Activated CD8-positive, alpha-beta T cell treated with anti-CD3 and anti-CD28 coated beads for 36 hours (primary cell): ENCODE data around the gene POMT2. TPM values are rescaled to one million over a fixed set of nuclear protein-coding genes. Genes with fewer than 3 reads are reported as not detected.

Source experiments
- ATAC-seq: fragments of 200-7000 bp; cut with Tn5 transposase; one replicate; pipeline ENCODE4 v1.10.0; 2021; ENCODE audit warnings: mild to moderate bottlenecking, moderate library complexity
- CTCF ChIA-PET: fragments of 350-600 bp; sonication (Branson Sonifier 250); formaldehyde crosslinking; loops from one replicate; lab custom pipeline; 2021; ENCODE audit warnings: antibody characterized with exemption; lab: Charles Lee
- POLR2A ChIA-PET: fragments of 350-600 bp; sonication (Branson Sonifier 250); formaldehyde crosslinking; loops from one replicate; lab custom pipeline; 2021; ENCODE audit warnings: antibody characterized with exemption; lab: Charles Lee
- DNase-seq: peaks from one replicate; pipeline ENCODE4 v3.0.0-alpha.2; 2020
- H3K27ac Mint-ChIP-seq: one replicate; pipeline ENCODE4 v1.8.0; 2021; ENCODE audit warnings: mild to moderate bottlenecking, mixed read lengths
- H3K27me3 Mint-ChIP-seq: one replicate; pipeline ENCODE4 v1.8.0; 2021; ENCODE audit warnings: mixed read lengths
- H3K36me3 Mint-ChIP-seq: one replicate; pipeline ENCODE4 v1.8.0; 2021; ENCODE audit warnings: low read depth, mixed read lengths
- H3K4me1 Mint-ChIP-seq: one replicate; pipeline ENCODE4 v1.8.0; 2021; ENCODE audit warnings: low read depth, mixed read lengths
- H3K4me3 Mint-ChIP-seq: one replicate; pipeline ENCODE4 v1.8.0; 2021; ENCODE audit warnings: mild to moderate bottlenecking, moderate library complexity, mixed read lengths
- H3K9me3 Mint-ChIP-seq: one replicate; pipeline ENCODE4 v1.8.0; 2021; ENCODE audit warnings: mixed read lengths
- intact Hi-C: fragments of 100-400 bp; cut with micrococcal nuclease; formaldehyde crosslinking; loops from one replicate; pipeline ENCODE4 v1.10.0; 2022
- total RNA-seq, 2 experiments: library from RNA; stranded (reverse); gene quantifications; one replicate each; pipeline ENCODE4 v1.2.3, GENCODE V29; 2021
- TF ChIP-seq, protein P1 (sequence below): fragments of 200-600 bp; IDR thresholded peaks from one replicate; pipeline ENCODE4 v1.8.0; 2022; ENCODE audit warnings: antibody characterized with exemption, mild to moderate bottlenecking

The POMT2 gene, protein sequence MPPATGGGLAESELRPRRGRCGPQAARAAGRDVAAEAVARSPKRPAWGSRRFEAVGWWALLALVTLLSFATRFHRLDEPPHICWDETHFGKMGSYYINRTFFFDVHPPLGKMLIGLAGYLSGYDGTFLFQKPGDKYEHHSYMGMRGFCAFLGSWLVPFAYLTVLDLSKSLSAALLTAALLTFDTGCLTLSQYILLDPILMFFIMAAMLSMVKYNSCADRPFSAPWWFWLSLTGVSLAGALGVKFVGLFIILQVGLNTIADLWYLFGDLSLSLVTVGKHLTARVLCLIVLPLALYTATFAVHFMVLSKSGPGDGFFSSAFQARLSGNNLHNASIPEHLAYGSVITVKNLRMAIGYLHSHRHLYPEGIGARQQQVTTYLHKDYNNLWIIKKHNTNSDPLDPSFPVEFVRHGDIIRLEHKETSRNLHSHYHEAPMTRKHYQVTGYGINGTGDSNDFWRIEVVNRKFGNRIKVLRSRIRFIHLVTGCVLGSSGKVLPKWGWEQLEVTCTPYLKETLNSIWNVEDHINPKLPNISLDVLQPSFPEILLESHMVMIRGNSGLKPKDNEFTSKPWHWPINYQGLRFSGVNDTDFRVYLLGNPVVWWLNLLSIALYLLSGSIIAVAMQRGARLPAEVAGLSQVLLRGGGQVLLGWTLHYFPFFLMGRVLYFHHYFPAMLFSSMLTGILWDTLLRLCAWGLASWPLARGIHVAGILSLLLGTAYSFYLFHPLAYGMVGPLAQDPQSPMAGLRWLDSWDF
- 10 to 100 TPM; 14.2 to 15.3 TPM for total RNA-seq

GRCh38 chr14:77320238-77320935, at the start of gene POMT2:
Gene POMT2 (minus strand): TSS chr14:77320883. CDS start chr14:77320681, 202 bp downstream.
- Mint-ChIP-seq H3K4me1 (peaks cover 18% of the 10 kb centered on the region), H3K9me3 (no peaks in the 10 kb centered on the region), H3K27ac (peak within 1 kb of the TSS; percentile 100), H3K27me3 (no peaks in the 10 kb centered on the region), H3K4me3 (peak within 1 kb of the TSS; percentile 92), H3K36me3 (no peaks in the 10 kb centered on the region)
- ChIA-PET CTCF (interaction anchor here (0.7 to 6.4 kb wide), 8 partner anchors 13 to 222 kb away, joined by 3 to 134 read pairs (median 4); partner anchors contain the start of genes AHSA1 and CIPC), POLR2A (interaction anchor here (1.5 to 1.8 kb wide), 2 partner anchors 16 to 56 kb away, joined by 4 to 10 read pairs; partner anchors contain the start of genes SAMD15 and TMED8)
- TF ChIP-seq, protein P1, sequence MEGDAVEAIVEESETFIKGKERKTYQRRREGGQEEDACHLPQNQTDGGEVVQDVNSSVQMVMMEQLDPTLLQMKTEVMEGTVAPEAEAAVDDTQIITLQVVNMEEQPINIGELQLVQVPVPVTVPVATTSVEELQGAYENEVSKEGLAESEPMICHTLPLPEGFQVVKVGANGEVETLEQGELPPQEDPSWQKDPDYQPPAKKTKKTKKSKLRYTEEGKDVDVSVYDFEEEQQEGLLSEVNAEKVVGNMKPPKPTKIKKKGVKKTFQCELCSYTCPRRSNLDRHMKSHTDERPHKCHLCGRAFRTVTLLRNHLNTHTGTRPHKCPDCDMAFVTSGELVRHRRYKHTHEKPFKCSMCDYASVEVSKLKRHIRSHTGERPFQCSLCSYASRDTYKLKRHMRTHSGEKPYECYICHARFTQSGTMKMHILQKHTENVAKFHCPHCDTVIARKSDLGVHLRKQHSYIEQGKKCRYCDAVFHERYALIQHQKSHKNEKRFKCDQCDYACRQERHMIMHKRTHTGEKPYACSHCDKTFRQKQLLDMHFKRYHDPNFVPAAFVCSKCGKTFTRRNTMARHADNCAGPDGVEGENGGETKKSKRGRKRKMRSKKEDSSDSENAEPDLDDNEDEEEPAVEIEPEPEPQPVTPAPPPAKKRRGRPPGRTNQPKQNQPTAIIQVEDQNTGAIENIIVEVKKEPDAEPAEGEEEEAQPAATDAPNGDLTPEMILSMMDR: peak; percentile 60
- ATAC-seq: peak; percentile 52
- peak; percentile 94 for DNase-seq
- intact Hi-C loops: loop anchor here (1.0 to 5.0 kb wide), 2 partner anchors 57 to 137 kb away; partner anchors contain the start of genes AHSA1, SAMD15, TMED8 and VIPAS39

GRCh38 chr14:77369285-77369684, 48.6 kb upstream of the POMT2 start:
- ChIA-PET POLR2A (no interaction called here), CTCF (interaction anchor here (0.8 kb wide), 1 partner anchor 10 kb away, joined by 3 read pairs; no protein-coding TSS in a partner anchor)
- H3K27me3 Mint-ChIP-seq: no peaks in the 10 kb centered on the region
- no peak overlapping the region for H3K4me3 Mint-ChIP-seq
- H3K9me3 Mint-ChIP-seq: no peaks in the 10 kb centered on the region
- DNase-seq (no peak), ATAC-seq (no peak)
- TF ChIP-seq, protein P1: no peak
- H3K36me3 Mint-ChIP-seq: peaks cover 14% of the 10 kb centered on the region
- peaks cover 32% of the 10 kb centered on the region for H3K4me1 Mint-ChIP-seq
- peak overlapping the region; percentile 4 for H3K27ac Mint-ChIP-seq
- intact Hi-C loops: no loop called here

DNA sequence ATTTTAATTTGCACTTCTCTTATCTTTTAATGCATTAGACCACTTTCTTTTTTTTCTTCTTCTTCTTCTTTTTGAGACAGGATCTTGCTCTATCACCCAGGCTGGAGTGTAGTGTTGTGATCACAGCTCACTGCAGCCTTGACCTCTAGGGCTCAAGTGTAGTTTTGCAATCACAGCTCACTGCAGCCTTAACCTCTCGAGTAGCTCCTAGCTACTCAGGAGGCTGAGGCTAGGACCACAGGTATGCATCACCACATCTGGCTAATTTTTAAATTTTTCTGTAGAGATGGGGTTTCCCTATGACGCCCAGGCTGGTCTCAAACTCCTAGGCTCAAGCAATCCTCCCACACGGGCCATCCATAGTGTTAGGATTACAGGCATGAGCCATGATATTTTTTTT, 43.5 kb upstream of the POMT2 start:
- H3K9me3 Mint-ChIP-seq: no peaks in the 10 kb centered on the region
- H3K4me3 Mint-ChIP-seq: no peak overlapping the region
- ChIA-PET POLR2A (interaction anchor here (0.7 kb wide), 1 partner anchor 28 kb away, joined by 3 read pairs; no protein-coding TSS in a partner anchor), CTCF (no interaction called here)
- peaks cover 3% of the 10 kb centered on the region for H3K36me3 Mint-ChIP-seq
- ATAC-seq (no peak), DNase-seq (no peak)
- intact Hi-C loops: no loop called here
- no peaks in the 10 kb centered on the region for H3K27me3 Mint-ChIP-seq
- TF ChIP-seq, protein P1: no peak
- H3K4me1 Mint-ChIP-seq: peaks cover 19% of the 10 kb centered on the region
- H3K27ac Mint-ChIP-seq: no peak overlapping the region

- intact Hi-C loops: no loop called here
- Mint-ChIP-seq H3K27me3 (no peaks in the 10 kb centered on the region), H3K36me3 (peaks cover 3% of the 10 kb centered on the region), H3K9me3 (no peaks in the 10 kb centered on the region), H3K27ac (no peak overlapping the region), H3K4me1 (peaks cover 17% of the 10 kb centered on the region), H3K4me3 (no peak overlapping the region)
- ChIA-PET POLR2A (no interaction called here), CTCF (interaction anchor here (1.0 kb wide), 1 partner anchor 10 kb away, joined by 3 read pairs; no protein-coding TSS in a partner anchor)
- ATAC-seq: no peak
- TF ChIP-seq, protein P1: no peak
- no peak for DNase-seq
Measured at GRCh38 chr14:77359626-77360025, 38.9 kb upstream of the POMT2 start.
